ENCODE data around the gene EMC9.

Gene EMC9

DNA sequence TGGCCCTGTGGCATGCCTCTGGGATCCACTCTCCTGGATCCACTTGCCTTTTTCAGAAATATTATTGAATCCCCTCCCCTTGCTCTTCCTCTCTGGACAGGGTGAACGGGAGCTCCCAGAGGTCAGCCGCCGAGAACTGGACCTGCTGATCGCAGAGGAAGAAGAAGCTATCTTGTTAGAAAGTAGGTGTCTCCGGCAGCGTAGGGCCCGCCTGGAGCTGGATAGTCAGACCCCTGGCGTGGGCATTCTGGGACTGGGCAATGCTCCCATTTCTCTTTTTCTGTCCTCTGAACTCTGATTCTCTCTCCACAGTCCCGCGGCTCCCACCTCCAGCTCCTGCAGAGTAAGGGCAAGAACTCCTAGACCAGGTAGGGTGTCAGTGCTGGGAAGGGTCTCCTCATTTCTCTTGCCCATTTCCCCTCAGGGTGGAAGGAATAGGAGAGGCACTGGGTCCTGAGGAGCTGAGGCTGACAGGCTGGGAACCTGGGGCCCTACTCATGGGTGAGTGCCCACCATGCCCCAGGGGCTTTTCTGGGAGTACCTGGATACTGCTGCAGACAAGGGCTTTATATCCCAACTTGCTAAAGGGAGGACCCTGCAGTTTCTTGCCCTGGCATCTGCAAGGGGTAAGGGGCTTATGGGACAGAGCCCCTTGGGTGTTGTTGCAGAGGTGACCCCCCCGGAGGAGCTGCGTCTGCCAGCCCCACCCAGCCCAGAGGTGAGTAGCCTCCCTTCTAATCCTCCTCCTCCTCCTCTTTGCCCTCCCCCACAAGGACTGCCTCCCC lies 35.8 kb upstream of the EMC9 start:
- no peak for FAIRE-seq
- no peak for DNase-seq (ENCODE audit: low spot score)

DNA sequence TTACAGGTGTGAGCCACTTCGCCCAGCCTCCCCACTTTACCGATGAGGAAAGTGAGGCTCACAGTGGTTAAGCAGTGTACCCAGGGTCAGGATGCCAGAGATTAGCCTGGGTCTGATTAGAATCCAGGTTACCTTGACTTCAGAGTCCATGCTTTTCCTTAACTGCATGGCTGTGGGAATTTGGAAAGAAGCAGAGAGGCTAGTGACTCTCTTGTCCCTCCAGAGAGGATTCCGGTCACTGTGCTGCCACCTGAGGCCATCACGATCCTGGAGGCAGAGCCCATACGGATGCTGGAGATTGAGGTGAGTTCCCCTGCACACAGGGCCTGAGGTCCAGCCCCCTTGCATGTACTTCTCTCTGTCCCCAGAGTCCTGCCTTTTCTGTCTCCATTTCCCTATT lies 35.2 kb upstream of the EMC9 start:
- FAIRE-seq: no peak

DNA sequence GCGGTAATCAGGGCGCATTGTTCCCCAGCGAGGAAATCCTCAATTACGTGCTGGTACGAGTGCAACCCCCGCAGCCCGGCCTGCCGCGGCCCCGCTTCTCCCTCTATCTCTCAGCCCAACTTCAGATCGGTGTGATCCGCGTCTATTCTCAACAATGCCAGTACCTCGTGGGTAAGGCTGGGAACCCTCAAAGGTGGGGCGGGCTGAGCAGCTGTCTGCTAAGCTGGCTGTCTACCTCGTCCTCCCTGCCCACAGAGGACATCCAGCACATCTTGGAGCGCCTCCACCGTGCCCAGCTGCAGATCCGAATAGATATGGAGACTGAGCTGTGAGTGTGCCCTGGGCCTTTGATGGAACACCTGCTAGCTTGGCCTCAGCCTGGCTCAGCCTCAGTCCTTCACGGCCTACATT lies 31.5 kb upstream of the EMC9 start:
- DNase-seq (ENCODE audit: low spot score) (no peak), FAIRE-seq (no peak)

More for the DNA sequence above, 35.2 kb upstream of the EMC9 start:
- no peak for DNase-seq (ENCODE audit: low spot score)

DNA sequence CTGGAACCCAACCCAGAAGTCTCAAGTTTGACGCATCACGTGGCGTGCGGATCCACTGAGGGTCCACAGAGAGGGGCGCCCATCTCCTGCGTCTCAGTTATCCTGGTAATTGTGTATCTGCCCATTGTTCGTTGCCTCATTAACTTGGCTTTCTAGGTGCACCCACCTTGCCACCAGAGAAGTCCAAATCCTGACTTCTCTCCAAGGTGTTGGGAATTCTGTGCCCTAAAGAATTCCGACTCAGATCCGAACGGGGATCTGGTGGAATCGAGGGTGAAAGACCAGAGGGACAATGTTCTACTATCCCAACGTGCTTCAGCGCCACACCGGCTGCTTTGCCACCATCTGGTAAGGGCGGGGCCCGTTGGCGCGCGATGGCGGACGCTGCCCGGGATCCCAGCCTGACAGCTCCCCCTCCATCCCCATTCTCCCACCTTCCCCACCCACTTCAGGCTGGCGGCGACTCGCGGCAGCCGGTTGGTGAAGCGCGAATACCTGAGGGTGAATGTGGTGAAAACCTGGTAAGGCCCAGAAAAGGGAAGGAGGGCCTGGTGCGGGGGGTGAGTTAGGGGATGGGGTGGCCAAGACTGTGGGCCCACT lies 31.0 kb upstream of the EMC9 start:
- DNase-seq (ENCODE audit: low spot score): no peak
- no peak for FAIRE-seq

DNA sequence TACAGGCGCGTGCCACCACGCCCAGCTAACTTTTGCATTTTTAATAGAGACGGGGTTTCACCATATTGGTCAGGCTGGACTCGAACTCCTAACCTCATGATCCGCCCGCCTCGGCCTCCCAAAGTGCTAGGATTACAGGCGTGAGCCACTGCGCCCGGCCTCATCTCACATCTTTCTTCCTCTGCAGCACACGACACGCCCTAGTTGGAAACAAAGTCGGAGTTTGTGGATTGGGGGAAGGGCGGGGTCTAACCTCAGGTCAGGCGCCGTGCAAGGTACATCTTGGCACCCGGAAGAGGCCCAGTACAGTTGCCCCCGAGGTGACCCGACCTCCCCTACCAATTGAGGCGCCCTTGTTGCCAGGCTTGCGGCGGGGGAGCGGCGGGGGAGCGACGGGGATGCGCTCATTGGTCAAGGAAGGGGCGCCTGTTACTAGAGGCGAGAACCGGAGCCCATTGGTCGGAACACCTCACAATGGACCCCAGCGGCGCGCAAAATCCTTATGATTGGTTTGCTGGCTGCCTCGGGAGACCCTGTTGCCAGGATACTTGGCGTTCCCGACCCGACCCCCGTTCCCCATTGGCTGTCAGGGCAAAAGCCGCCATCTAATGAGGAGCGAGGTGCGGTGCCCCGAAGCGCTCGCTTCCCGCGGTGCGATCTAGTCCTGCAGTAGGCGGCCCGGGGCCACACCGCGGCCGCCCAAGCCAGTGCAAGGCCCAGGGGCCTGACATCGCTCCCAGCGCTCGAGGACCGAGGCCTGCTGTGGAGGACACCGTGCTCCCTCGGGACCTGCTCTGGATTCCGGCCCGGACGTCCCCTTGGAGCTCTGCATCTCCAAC lies 30.2 kb upstream of the EMC9 start, which contains the start of gene REC8:
TSS of gene REC8 (plus strand) at position 659 of the 839 bp plus-strand sequence. CDS start 473 bp downstream, outside the sequence.
- FAIRE-seq (no peak), DNase-seq (ENCODE audit: low spot score) (no peak)

DNA sequence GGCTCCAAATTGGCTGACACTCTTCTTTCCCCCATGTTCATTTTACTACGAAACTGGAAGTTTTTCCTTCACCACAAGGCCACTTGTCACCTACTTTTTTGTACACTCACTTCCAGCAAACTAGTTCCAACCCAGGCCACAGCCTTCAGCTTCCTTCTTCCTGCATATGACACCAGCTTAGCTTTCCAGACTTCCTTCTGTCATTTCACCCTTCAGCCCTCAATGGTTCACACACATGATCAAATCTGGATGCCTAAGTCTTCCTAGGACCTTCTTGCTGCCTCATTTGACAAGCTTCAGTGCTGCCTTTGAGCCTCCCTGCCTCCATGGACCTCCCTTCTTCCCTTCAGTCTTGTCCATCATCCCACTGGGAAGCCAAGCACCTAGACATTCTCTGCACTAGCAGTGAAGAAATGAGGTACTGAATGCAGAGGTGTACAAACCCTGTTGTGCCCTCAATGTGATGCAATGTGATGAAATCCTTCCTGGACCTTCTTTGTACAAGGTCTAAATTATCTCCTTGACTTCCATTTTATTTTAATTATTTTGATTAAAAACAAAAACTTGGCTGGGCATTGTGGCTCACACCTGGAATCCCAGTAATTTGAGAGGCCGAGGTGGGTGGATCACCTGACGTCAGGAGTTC lies 26.2 kb upstream of the EMC9 start:
- DNase-seq (ENCODE audit: low spot score) (no peak), FAIRE-seq (no peak)

DNA sequence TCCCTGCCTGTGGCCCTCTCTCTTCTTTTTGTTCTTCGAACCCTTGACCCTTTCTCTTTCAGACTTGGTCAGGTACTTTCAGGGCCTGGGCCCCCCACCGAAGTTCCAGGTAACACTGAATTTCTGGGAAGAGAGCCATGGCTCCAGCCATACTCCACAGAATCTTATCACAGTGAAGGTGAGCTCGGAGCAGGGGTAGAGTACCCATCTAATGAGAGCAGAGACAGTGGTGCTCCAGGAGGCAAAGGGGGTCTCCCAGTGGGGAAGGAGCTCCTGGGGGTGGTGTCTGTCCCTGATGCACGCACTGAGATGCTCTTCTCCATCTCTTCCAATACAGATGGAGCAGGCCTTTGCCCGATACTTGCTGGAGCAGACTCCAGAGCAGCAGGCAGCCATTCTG lies 24.4 kb upstream of the EMC9 start:
- no peak for DNase-seq (ENCODE audit: low spot score)
- FAIRE-seq: no peak

DNA sequence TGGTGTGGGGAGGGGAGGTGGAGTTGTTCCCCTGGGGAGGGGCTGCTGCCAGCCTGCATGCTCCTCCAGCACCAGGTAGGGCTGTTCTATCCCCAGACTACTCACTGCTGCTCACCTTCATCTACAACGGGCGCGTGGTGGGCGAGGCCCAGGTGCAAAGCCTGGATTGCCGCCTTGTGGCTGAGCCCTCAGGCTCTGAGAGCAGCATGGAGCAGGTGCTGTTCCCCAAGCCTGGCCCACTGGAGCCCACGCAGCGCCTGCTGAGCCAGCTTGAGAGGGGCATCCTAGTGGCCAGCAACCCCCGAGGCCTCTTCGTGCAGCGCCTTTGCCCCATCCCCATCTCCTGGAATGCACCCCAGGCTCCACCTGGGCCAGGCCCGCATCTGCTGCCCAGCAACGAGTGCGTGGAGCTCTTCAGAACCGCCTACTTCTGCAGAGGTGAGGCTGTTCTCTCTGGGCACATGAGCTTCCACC lies 23.2 kb upstream of the EMC9 start:
- FAIRE-seq (no peak), DNase-seq (ENCODE audit: low spot score) (no peak)

DNA sequence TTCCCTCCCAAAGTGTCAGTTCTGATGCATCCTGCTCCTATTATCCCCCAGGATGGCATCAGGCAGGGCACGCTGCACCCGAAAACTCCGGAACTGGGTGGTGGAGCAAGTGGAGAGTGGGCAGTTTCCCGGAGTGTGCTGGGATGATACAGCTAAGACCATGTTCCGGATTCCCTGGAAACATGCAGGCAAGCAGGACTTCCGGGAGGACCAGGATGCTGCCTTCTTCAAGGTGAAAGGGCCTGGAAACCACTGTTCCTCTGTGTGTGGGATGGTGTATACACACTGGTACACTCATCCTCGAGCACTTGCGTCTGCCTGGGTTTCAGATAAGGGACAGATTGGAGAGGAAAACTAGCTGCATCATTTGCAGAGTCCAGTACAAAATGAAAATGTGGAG lies 20.7 kb upstream of the EMC9 start:
- DNase-seq (ENCODE audit: low spot score): no peak
- FAIRE-seq: no peak

DNA sequence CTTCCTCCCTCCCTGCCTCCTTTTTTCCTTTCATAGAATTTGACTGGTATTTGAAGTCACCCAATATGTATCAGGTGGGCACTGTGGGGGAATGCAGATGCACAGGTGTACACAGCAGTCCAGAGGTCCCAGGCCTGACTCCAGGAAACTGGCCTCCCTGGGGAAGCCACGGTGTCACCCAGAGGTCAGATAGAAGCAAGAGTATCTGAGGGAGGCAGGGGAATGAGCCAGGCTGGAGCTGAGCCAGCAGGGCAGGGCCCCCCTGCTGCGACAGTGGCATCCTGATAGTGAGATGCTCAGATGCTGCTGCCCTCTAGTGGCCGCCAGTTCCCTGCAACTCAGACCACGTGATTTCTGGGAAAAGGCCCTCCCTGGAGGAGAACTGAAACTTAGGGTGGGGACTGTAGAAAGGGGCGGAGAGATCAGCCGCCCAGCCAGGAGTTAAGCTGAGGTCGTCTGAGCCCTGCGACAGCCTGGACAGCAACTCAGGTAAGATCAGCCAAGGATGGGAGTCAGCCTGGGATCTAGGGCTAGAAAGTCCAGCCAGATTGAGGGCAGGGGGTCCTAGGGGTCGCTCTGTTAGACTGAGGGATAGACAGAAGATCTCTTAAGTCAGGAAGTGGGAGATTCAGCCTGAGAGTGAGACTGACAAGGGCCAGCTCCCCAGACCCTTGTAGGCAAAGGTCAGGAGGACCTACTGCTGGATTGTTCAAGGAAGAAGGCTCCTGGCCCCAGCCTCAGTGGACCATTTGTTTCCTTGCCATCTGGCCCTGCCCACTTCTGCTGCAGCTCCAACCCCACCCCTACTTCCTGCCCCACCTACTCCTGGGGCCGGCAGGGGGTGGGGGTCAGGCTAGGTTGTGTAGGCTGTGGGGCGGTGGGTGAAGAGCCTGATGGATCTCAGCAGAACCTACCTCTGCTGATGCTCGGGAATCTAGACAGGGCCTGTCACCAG lies 19.7 kb upstream of the EMC9 start, which contains the start of gene IRF9:
TSS of gene IRF9 (plus strand) at position 416 of the 955 bp plus-strand sequence. CDS start 880 bp downstream, outside the sequence.
- FAIRE-seq (peak; percentile 50), DNase-seq (ENCODE audit: low spot score) (peak; percentile 92)

DNA sequence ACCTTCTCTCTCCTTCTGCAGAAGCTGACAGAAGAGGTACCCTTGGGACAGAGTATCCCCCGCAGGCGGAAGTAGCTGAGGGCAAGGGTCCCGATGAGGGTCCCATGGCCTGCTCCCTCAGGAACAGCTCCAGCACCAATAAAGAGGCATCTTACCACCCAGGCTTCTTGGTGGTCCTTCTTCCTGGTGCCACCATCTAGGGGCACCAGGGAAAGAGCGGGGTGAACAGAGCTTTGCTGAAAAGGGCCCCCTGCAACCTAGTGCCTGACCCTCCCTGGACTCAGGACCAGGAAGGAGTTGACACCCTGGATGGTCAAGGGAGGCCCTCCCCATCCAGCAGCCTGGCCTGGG lies 19.1 kb upstream of the EMC9 start:
- no peak for DNase-seq (ENCODE audit: low spot score)
- no peak for FAIRE-seq

DNA sequence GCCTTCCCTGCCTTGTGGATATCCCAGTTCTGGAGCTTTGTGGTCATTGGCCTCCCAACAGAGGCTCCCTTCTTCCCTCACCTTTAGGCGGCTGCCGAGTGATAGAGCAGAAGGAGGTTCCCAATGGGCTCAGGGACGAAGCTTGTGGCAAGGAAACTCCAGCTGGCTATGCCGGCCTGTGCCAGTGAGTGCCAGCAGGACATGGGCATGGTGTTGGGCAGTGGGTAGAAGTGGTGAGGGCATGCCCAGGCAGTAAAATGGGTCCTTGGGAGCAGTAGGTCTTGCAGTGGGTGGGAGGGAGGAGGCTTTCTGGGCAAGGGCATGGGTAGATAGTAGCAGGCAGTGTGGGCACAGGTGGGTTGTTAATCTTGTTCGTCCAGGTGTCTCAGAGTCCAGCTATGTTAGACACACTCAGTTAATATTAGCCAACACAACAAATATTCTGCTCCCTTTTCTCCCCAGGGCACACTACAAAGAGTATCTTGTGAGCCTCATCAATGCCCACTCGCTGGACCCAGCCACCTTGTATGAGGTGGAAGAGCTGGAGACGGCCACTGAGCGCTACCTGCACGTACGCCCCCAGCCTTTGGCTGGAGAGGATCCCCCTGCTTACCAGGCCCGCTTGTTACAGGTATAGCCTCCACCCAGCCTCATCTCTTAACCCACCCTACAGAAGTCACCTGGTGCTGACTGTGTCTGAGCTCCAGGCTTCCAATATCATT lies 18.5 kb upstream of the EMC9 start:
- no peak for DNase-seq (ENCODE audit: low spot score)

DNA sequence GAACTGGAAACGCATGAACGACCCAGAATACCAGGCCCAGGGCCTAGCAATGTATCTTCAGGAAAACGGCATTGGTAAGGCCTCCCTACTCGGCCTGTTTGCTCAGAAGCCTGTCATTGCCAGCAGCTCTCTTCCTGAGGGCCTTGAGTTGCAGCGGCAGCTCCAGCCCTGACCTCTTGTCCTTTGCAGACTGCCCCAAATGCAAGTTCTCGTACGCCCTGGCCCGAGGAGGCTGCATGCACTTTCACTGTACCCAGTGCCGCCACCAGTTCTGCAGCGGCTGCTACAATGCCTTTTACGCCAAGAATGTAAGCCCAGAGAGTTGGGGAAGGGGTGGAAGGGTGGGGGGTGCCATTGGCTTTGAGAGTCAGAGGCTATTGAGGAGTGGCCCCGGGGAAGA lies 15.9 kb upstream of the EMC9 start:
- DNase-seq (ENCODE audit: low spot score) (no peak), FAIRE-seq (no peak)

More for the DNA sequence above, 18.5 kb upstream of the EMC9 start:
- no peak for FAIRE-seq

DNA sequence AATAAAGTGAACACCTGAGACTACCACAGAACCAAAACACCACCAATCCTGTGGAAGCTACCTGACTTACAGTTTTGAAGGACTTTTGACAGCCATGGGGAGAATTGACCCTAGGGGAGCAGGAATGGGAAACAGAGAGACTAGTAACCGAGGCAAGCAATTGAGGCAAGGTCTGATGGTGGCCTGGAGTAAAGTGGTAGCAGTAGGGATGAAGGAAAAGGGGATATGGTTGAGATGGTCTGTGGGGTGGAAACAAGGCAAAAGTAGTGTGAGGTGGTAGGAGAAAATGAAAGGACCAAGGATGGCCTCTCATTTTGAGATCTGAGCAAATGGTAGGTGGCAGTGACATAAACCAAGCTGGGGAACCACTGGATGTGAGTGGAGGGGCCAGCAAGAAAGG lies 15.4 kb upstream of the EMC9 start:
- DNase-seq (ENCODE audit: low spot score) (no peak), FAIRE-seq (no peak)

DNA sequence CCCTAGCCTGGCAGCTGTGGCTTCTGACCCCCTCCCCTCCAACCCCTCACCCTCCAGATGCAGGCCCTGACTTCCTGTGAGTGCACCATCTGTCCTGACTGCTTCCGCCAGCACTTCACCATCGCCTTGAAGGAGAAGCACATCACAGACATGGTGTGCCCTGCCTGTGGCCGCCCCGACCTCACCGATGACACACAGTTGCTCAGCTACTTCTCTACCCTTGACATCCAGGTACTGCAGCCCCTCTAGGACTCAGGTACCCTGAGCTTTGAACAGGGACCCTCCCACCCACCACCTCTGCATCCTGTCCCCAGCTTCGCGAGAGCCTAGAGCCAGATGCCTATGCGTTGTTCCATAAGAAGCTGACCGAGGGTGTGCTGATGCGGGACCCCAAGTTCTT lies 13.7 kb upstream of the EMC9 start:
- DNase-seq (ENCODE audit: low spot score) (no peak), FAIRE-seq (no peak)

DNA sequence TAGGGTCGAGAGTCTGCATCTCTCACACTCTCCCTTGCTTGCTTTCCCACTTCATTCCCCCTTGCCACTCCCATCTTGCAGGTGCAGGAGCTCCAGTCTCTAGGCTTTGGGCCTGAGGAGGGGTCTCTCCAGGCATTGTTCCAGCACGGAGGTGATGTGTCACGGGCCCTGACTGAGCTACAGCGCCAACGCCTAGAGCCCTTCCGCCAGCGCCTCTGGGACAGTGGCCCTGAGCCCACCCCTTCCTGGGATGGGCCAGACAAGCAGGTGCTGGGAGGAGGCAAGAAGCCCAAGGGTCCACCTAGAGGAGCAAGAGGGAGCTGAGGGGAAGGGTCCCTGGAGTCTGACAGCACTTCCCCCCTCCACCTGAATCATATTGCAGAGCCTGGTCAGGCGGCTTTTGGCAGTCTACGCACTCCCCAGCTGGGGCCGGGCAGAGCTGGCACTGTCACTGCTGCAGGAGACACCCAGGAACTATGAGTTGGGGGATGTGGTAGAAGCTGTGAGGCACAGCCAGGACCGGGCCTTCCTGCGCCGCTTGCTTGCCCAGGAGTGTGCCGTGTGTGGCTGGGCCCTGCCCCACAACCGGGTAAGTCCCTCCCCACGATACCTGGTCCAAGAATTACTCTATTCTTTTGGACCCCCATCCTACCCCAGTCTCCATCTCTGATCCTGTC lies 10.2 kb upstream of the EMC9 start:
- no peak for DNase-seq (ENCODE audit: low spot score)
- FAIRE-seq: no peak

DNA sequence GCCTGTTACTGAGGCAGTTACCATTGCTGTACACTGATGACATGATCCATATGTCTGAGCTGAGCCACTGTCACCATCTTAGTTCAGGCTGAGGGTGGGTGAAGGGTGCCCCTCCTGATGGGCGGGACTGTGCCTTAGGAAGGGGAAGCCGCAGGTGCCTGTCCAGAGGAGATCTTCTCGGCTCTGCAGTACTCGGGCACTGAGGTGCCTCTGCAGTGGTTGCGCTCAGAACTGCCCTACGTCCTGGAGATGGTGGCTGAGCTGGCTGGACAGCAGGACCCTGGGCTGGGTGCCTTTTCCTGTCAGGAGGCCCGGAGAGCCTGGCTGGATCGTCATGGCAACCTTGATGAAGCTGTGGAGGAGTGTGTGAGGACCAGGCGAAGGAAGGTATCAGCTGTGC lies 9.6 kb upstream of the EMC9 start:
- FAIRE-seq: no peak

DNA sequence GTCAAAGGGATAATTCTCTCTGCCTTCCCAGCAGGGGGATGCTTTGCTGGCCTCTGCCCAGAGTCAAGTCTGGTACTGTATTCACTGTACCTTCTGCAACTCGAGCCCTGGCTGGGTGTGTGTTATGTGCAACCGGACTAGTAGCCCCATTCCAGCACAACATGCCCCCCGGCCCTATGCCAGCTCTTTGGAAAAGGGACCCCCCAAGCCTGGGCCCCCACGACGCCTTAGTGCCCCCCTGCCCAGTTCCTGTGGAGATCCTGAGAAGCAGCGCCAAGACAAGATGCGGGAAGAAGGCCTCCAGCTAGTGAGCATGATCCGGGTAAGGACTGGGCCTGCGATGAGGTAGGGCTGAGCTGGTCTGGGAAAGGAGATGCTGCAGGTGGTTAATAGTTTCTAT lies 9.2 kb upstream of the EMC9 start:
- DNase-seq (ENCODE audit: low spot score) (no peak), FAIRE-seq (no peak)

More for the DNA sequence above, 9.6 kb upstream of the EMC9 start:
- DNase-seq (ENCODE audit: low spot score): no peak

DNA sequence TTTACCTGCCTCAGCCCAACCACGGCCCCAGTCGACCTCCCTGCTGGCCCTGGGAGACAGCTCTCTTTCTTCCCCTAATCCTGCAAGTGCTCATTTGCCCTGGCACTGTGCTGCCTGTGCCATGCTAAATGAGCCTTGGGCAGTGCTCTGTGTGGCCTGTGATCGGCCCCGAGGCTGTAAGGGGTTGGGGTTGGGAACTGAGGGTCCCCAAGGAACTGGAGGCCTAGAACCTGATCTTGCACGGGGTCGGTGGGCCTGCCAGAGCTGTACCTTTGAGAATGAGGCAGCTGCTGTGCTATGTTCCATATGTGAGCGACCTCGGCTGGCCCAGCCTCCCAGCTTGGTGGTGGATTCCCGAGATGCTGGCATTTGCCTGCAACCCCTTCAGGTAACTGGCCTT lies 8.7 kb upstream of the EMC9 start:
- FAIRE-seq (no peak), DNase-seq (ENCODE audit: low spot score) (no peak)

Measured in urothelium cell line (cell line).